Measurements from ENCODE around the gene MATN3.
"Not testable (repeated sequence)": the region's sequence is repeated elsewhere in the genome, so short reads cannot be mapped to it uniquely, and the experiment has no call there.

Gene MATN3

DNA sequence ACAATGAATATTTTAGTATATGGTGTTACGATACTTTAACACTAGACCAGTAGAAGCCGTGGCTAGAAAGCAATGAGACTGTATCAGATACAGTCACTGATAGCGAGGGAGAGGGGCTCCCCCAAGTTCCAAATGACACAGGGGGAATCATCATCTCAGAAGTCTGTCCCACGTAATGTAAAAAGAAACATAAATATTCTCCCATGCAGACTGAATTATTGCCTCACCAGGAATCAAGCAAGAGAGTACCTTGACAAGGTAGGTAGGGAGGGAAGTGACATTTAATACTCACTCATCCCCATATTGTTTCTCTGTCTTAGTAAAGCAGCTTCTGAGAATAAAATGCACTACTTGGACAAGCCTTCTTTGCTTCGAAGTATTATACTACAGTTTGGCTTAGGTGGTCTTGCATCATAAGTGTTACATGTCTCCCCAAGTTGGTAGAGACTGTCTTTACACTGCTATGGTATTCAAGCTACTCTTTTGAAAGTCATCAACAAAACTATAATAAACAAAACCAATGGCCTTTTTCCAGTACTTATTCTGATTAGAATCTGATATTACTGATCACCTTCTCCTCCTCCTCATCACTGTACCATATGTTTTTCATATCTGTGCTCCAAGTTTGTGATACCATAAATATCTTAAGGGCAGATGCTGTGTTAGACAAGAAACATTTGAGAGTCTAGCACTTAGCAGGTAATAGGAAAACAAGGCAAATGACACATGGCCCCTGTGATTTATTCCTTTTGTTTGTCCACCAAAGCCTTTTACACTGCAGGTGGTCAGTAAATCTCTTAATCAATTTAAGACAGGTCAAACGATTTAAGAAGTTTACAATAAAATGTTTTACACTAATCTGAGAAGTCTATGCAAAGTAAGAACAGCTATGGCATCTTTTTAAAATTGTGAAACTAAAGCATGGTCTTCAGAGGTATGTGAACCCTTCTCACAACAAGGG is 36.3 kb upstream of the MATN3 start:
- Mint-ChIP-seq H3K27me3 (peaks cover 2% of the 10 kb centered on the region), H3K36me3 (ENCODE audit: low read depth) (no peaks in the 10 kb centered on the region), H3K27ac (no peak overlapping the region), H3K4me3 (no peak overlapping the region), H3K9me3 (no peaks in the 10 kb centered on the region), H3K4me1 (peaks cover 31% of the 10 kb centered on the region)
- ATAC-seq, result no peak
- no peak for DNase-seq

DNA sequence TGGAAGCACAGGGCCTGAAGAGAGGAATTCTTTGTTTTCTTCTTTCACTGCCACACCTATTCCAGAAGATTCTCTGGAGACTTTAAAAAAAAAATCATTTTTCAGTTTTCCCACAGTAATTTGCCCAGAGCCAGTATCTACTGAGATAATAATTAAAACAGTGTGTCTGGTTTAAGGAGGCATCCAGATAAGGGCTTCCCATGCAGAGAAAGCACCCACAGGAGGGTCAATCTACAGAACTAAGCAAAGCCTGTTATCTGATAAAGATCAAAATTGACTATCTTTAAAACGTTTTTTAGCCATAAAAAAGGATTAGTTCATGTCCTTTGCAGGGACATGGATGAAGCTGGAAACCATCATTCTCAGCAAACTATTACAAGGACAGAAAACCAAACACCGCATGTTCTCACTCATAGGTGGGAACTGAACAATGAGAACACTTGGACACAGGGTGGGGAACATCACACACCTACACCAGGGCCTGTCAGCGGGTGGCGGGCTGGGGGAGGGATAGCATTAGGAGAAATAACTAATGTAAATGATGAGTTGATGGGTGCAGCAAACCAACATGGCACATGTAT is 33.3 kb upstream of the MATN3 start:
- not testable (repeated sequence) for H3K36me3 Mint-ChIP-seq (ENCODE audit: low read depth); H3K9me3 Mint-ChIP-seq; H3K27me3 Mint-ChIP-seq; ATAC-seq; DNase-seq; H3K4me3 Mint-ChIP-seq; H3K27ac Mint-ChIP-seq
- H3K4me1 Mint-ChIP-seq, result peaks cover 31% of the 10 kb centered on the region

GRCh38 chr2:20044778-20045177 is 32.3 kb upstream of the MATN3 start:
- DNase-seq, result no peak
- peaks cover 22% of the 10 kb centered on the region for H3K4me1 Mint-ChIP-seq
- no peaks in the 10 kb centered on the region for H3K9me3 Mint-ChIP-seq
- no peak for ATAC-seq
- H3K27me3 Mint-ChIP-seq, result no peaks in the 10 kb centered on the region
- H3K4me3 Mint-ChIP-seq, result no peak overlapping the region
- peaks cover 13% of the 10 kb centered on the region for H3K36me3 Mint-ChIP-seq (ENCODE audit: low read depth)
- no peak overlapping the region for H3K27ac Mint-ChIP-seq

- Mint-ChIP-seq H3K4me3 (no peak overlapping the region), H3K27me3 (no peaks in the 10 kb centered on the region), H3K27ac (no peak overlapping the region), H3K36me3 (ENCODE audit: low read depth) (peaks cover 18% of the 10 kb centered on the region), H3K9me3 (no peaks in the 10 kb centered on the region), H3K4me1 (peaks cover 2% of the 10 kb centered on the region)
- DNase-seq, result no peak
- ATAC-seq, result no peak
Observed at GRCh38 chr2:20042531-20042930, 30.1 kb upstream of the MATN3 start.

GRCh38 chr2:20040489-20041172 is 28.2 kb upstream of the MATN3 start:
- DNase-seq (no peak), ATAC-seq (no peak)

DNA sequence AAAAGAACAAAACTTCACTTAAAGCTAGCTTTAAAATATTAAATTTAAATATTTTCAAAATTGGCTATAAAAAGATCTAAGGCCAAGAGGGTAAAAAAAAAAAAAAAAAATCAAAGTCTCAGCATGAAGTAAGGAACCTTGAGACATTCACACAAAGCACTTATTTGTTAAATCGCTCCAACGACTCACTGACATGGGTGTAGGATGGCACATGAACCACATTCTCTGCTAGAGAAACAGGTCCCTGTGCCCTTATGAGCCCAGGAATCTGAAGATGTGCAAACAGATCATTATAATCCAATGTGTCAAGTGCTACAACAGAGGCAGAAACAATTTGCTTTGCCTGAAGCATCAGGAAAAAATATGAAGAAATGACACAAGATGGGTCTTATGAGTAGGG is 25.2 kb upstream of the MATN3 start:
- H3K27ac Mint-ChIP-seq, result no peak overlapping the region
- ATAC-seq, result no peak
- no peak for DNase-seq
- H3K36me3 Mint-ChIP-seq (ENCODE audit: low read depth), result peaks cover 44% of the 10 kb centered on the region
- no peaks in the 10 kb centered on the region for H3K27me3 Mint-ChIP-seq
- H3K4me1 Mint-ChIP-seq, result peaks cover 6% of the 10 kb centered on the region
- no peaks in the 10 kb centered on the region for H3K9me3 Mint-ChIP-seq
- H3K4me3 Mint-ChIP-seq, result no peak overlapping the region

More at GRCh38 chr2:20040489-20041172, 28.2 kb upstream of the MATN3 start:
- peaks cover 6% of the 10 kb centered on the region for H3K4me1 Mint-ChIP-seq
- H3K36me3 Mint-ChIP-seq (ENCODE audit: low read depth), result peaks cover 35% of the 10 kb centered on the region
- no peaks in the 10 kb centered on the region for H3K27me3 Mint-ChIP-seq
- no peaks in the 10 kb centered on the region for H3K9me3 Mint-ChIP-seq
- no peak overlapping the region for H3K27ac Mint-ChIP-seq
- no peak overlapping the region for H3K4me3 Mint-ChIP-seq

GRCh38 chr2:20035955-20036666 is 23.6 kb upstream of the MATN3 start:
- Mint-ChIP-seq H3K4me3 (no peak overlapping the region), H3K27ac (peak overlapping the region; percentile 46), H3K9me3 (no peaks in the 10 kb centered on the region), H3K27me3 (no peaks in the 10 kb centered on the region), H3K36me3 (ENCODE audit: low read depth) (peaks cover 53% of the 10 kb centered on the region), H3K4me1 (peaks cover 6% of the 10 kb centered on the region)
- ATAC-seq (no peak), DNase-seq (no peak)

GRCh38 chr2:20034821-20035220 is 22.4 kb upstream of the MATN3 start:
- H3K36me3 Mint-ChIP-seq (ENCODE audit: low read depth), result peaks cover 57% of the 10 kb centered on the region
- DNase-seq (no peak), ATAC-seq (no peak)
- no peak overlapping the region for H3K4me3 Mint-ChIP-seq
- no peaks in the 10 kb centered on the region for H3K27me3 Mint-ChIP-seq
- H3K9me3 Mint-ChIP-seq, result no peaks in the 10 kb centered on the region
- H3K4me1 Mint-ChIP-seq, result peaks cover 6% of the 10 kb centered on the region
- no peak overlapping the region for H3K27ac Mint-ChIP-seq

GRCh38 chr2:20034218-20034617 is 21.8 kb upstream of the MATN3 start:
- DNase-seq (no peak), ATAC-seq (no peak)
- Mint-ChIP-seq H3K9me3 (no peaks in the 10 kb centered on the region), H3K27me3 (no peaks in the 10 kb centered on the region), H3K4me3 (no peak overlapping the region), H3K27ac (no peak overlapping the region), H3K4me1 (peaks cover 6% of the 10 kb centered on the region), H3K36me3 (ENCODE audit: low read depth) (peaks cover 63% of the 10 kb centered on the region)

DNA sequence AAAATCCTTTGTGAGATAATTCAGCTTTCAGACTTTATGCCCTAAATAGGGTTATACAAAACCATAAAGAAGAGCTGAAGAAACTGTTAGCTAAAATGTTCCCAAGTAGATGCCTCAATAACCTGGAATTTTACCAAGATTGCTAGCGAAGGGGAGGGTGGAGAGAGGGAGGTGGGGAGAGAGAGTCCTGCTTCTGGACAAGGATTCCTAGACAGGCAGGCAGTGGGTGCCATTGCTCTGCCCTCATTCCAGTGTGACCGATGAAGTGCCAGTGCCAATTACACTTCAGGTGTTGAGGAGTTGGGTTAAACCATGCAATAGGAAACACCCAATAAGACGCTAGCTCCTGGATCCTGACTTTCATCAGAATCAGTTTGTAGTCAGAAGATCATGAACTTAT is 20.9 kb upstream of the MATN3 start:
- ATAC-seq (no peak), DNase-seq (no peak)
- Mint-ChIP-seq H3K4me1 (peaks cover 6% of the 10 kb centered on the region), H3K27me3 (no peaks in the 10 kb centered on the region), H3K4me3 (no peak overlapping the region), H3K36me3 (ENCODE audit: low read depth) (peaks cover 72% of the 10 kb centered on the region), H3K27ac (no peak overlapping the region), H3K9me3 (no peaks in the 10 kb centered on the region)

GRCh38 chr2:20030224-20030623 is 17.8 kb upstream of the MATN3 start:
- ATAC-seq (no peak), DNase-seq (no peak)
- peaks cover 59% of the 10 kb centered on the region for H3K36me3 Mint-ChIP-seq (ENCODE audit: low read depth)
- H3K27ac Mint-ChIP-seq, result no peak overlapping the region
- no peak overlapping the region for H3K4me3 Mint-ChIP-seq
- H3K27me3 Mint-ChIP-seq, result no peaks in the 10 kb centered on the region
- H3K9me3 Mint-ChIP-seq, result no peaks in the 10 kb centered on the region
- no peaks in the 10 kb centered on the region for H3K4me1 Mint-ChIP-seq

DNA sequence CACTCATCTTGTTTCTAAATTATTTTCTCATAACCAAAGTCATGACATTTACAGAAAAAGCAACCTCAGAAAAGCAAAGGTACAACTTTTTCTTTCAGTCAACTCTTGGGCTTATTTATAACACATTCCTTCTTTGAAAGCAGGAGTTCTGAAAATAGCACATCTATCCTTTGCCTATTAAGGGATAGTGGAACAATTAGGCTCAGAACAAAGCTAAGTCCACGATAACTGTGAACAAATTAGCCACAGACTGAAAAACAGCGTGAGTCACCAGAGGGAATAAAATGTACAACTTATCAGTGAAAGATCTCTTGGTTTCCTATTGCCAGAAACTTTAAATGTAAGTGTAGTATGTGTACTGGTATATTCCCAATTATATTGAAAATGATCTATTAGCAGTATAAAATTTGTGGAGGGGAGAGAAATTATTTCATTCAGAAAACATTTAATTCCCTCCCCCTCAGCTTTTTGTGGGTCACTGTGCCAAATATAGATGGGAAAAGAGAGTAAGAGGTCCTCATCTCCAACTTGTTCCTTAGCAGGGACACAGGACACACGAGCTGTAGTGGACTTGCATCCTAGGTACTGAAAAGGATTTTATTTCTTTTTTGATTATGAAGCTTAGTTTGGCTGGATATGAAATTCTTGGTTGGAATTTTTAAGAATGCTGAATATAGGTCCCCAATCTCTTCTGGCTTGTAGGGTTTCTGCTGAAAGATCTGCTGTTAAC is 15.4 kb upstream of the MATN3 start:
- H3K27ac Mint-ChIP-seq, result no peak overlapping the region
- ATAC-seq (no peak), DNase-seq (no peak)
- no peaks in the 10 kb centered on the region for H3K27me3 Mint-ChIP-seq
- peaks cover 53% of the 10 kb centered on the region for H3K36me3 Mint-ChIP-seq (ENCODE audit: low read depth)
- H3K4me3 Mint-ChIP-seq, result no peak overlapping the region
- peaks cover under 1% of the 10 kb centered on the region for H3K9me3 Mint-ChIP-seq
- no peaks in the 10 kb centered on the region for H3K4me1 Mint-ChIP-seq

GRCh38 chr2:20027260-20027677 is 14.8 kb upstream of the MATN3 start:
- Mint-ChIP-seq H3K9me3 (peaks cover 4% of the 10 kb centered on the region), H3K4me3 (no peak overlapping the region), H3K36me3 (ENCODE audit: low read depth) (peaks cover 50% of the 10 kb centered on the region), H3K4me1 (no peaks in the 10 kb centered on the region), H3K27ac (no peak overlapping the region), H3K27me3 (no peaks in the 10 kb centered on the region)
- ATAC-seq, result no peak
- DNase-seq, result no peak
